ENCODE results near the gene YEATS2. TPM values are rescaled to one million over a fixed set of nuclear protein-coding genes. Genes with fewer than 3 reads are reported as not detected.

The YEATS2 gene
- total RNA-seq, 4 donors from 2014 or later: 15.4 to 54.7 (median 40.6) TPM

- H3K9me3 ChIP-seq: no peaks in the 10 kb centered on the region
- H3K27ac ChIP-seq: no peak overlapping the region
- no peak for DNase-seq
- intact Hi-C loops (cut with DNase I; ENCODE audit: low total_unique reads): no loop called here
- TF ChIP-seq POLR2A (IDR thresholded peaks at IDR 0.05) (no peak), CTCF (IDR thresholded peaks at IDR 0.05) (no peak)
- no peaks in the 10 kb centered on the region for H3K36me3 ChIP-seq
- H3K4me1 ChIP-seq: no peaks in the 10 kb centered on the region
- H3K4me3 ChIP-seq: no peak overlapping the region
- H3K27me3 ChIP-seq: no peaks in the 10 kb centered on the region
Observed at GRCh38 chr3:183743231-183743630, 45.6 kb downstream of the YEATS2 start.

GRCh38 chr3:183745300-183746098, 47.9 kb downstream of the YEATS2 start:
- H3K27me3 ChIP-seq: no peaks in the 10 kb centered on the region
- TF ChIP-seq CTCF (IDR thresholded peaks at IDR 0.05): no peak
- no peak for TF ChIP-seq POLR2A (IDR thresholded peaks at IDR 0.05)
- no peak overlapping the region for H3K27ac ChIP-seq
- no peak for DNase-seq
- no peaks in the 10 kb centered on the region for H3K9me3 ChIP-seq
- H3K36me3 ChIP-seq: no peaks in the 10 kb centered on the region
- H3K4me1 ChIP-seq: no peaks in the 10 kb centered on the region
- intact Hi-C loops (cut with DNase I; ENCODE audit: low total_unique reads): no loop called here
- no peak overlapping the region for H3K4me3 ChIP-seq

- no peaks in the 10 kb centered on the region for H3K36me3 ChIP-seq
- DNase-seq: no peak
- H3K4me1 ChIP-seq: no peaks in the 10 kb centered on the region
- no peak overlapping the region for H3K27ac ChIP-seq
- intact Hi-C loops (cut with DNase I; ENCODE audit: low total_unique reads): no loop called here
- H3K27me3 ChIP-seq: no peaks in the 10 kb centered on the region
- TF ChIP-seq CTCF (IDR thresholded peaks at IDR 0.05): no peak
- TF ChIP-seq POLR2A (IDR thresholded peaks at IDR 0.05): no peak
- H3K4me3 ChIP-seq: no peak overlapping the region
- H3K9me3 ChIP-seq: no peaks in the 10 kb centered on the region
Observed at GRCh38 chr3:183754052-183754451, 56.5 kb downstream of the YEATS2 start.

- no peak for TF ChIP-seq CTCF (IDR thresholded peaks at IDR 0.05)
- no peak for TF ChIP-seq POLR2A (IDR thresholded peaks at IDR 0.05)
- H3K36me3 ChIP-seq: no peaks in the 10 kb centered on the region
- intact Hi-C loops (cut with DNase I; ENCODE audit: low total_unique reads): no loop called here
- no peak for DNase-seq
- H3K27ac ChIP-seq: no peak overlapping the region
- H3K4me3 ChIP-seq: no peak overlapping the region
- no peaks in the 10 kb centered on the region for H3K4me1 ChIP-seq
- H3K9me3 ChIP-seq: no peaks in the 10 kb centered on the region
- no peaks in the 10 kb centered on the region for H3K27me3 ChIP-seq
Observed at GRCh38 chr3:183762304-183762703, 64.7 kb downstream of the YEATS2 start.

GRCh38 chr3:183764847-183765731, 67.5 kb downstream of the YEATS2 start:
- DNase-seq: no peak
- H3K4me3 ChIP-seq: no peak overlapping the region
- H3K27ac ChIP-seq: no peak overlapping the region
- no peaks in the 10 kb centered on the region for H3K27me3 ChIP-seq
- no peak for TF ChIP-seq POLR2A (IDR thresholded peaks at IDR 0.05)
- no peak for TF ChIP-seq CTCF (IDR thresholded peaks at IDR 0.05)
- intact Hi-C loops (cut with DNase I; ENCODE audit: low total_unique reads): no loop called here
- no peaks in the 10 kb centered on the region for H3K9me3 ChIP-seq
- H3K4me1 ChIP-seq: no peaks in the 10 kb centered on the region
- H3K36me3 ChIP-seq: no peaks in the 10 kb centered on the region

Measured in uterus (tissue), 4 donors.